ENCODE measurements around the gene PLEKHM2. TPM values are rescaled to one million over a fixed set of nuclear protein-coding genes. Genes with fewer than 3 reads are reported as not detected.
"Not testable (repeated sequence)": the region's sequence is repeated elsewhere in the genome, so short reads cannot be mapped to it uniquely, and the experiment has no call there.

The PLEKHM2 gene
- total and polyA plus RNA-seq, 8 donors = 22.9 to 39.6 (median 33.3) TPM

GRCh38 chr1:15639931-15640330, 44.2 kb upstream of the PLEKHM2 start:
- H3K36me3 ChIP-seq = peaks cover 0 to 38% (median 18%) of the 10 kb centered on the region in 3 donors
- ATAC-seq (no peak), DNase-seq (no peak), FAIRE-seq (no peak)
- H3K27me3 ChIP-seq = no peaks in the 10 kb centered on the region
- intact Hi-C loops (cut with DNase I) = no loop called here
- H3K4me3 ChIP-seq = no peak overlapping the region
- no peak overlapping the region for H3K27ac ChIP-seq
- no peaks in the 10 kb centered on the region for H3K4me1 ChIP-seq
- WGBS, 2 donors = 92 to 95% methylated on average over 4 of the region's 4 CpGs
- no peaks in the 10 kb centered on the region for H3K9me3 ChIP-seq
- TF ChIP-seq CTCF (IDR thresholded peaks at IDR 0.05) = no peak

GRCh38 chr1:15640667-15641066, 43.5 kb upstream of the PLEKHM2 start:
- no peaks in the 10 kb centered on the region for H3K27me3 ChIP-seq
- intact Hi-C loops (cut with DNase I) = no loop called here
- no peaks in the 10 kb centered on the region for H3K4me1 ChIP-seq
- ATAC-seq (no peak), DNase-seq (no peak), FAIRE-seq (no peak)
- no peak for TF ChIP-seq CTCF (IDR thresholded peaks at IDR 0.05)
- no peaks in the 10 kb centered on the region for H3K9me3 ChIP-seq
- no peak overlapping the region for H3K4me3 ChIP-seq
- WGBS, 2 donors = 91 to 99% methylated on average over 3 of the region's 3 CpGs
- H3K36me3 ChIP-seq = peaks cover 0 to 31% (median 18%) of the 10 kb centered on the region in 3 donors
- no peak overlapping the region for H3K27ac ChIP-seq

- FAIRE-seq (no peak), DNase-seq (no peak), ATAC-seq (no peak)
- WGBS, 2 donors = 98 to 99% methylated on average over 1 of the region's 1 CpG
- H3K27me3 ChIP-seq = no peaks in the 10 kb centered on the region
- no peaks in the 10 kb centered on the region for H3K9me3 ChIP-seq
- peaks cover 0 to 15% (median 9%) of the 10 kb centered on the region in 3 donors for H3K36me3 ChIP-seq
- H3K4me3 ChIP-seq = no peak overlapping the region
- TF ChIP-seq CTCF (IDR thresholded peaks at IDR 0.05) = no peak
- no peak overlapping the region for H3K27ac ChIP-seq
- H3K4me1 ChIP-seq = no peaks in the 10 kb centered on the region
- intact Hi-C loops (cut with DNase I) = no loop called here
Measured at GRCh38 chr1:15649937-15650336, 34.2 kb upstream of the PLEKHM2 start.

DNA sequence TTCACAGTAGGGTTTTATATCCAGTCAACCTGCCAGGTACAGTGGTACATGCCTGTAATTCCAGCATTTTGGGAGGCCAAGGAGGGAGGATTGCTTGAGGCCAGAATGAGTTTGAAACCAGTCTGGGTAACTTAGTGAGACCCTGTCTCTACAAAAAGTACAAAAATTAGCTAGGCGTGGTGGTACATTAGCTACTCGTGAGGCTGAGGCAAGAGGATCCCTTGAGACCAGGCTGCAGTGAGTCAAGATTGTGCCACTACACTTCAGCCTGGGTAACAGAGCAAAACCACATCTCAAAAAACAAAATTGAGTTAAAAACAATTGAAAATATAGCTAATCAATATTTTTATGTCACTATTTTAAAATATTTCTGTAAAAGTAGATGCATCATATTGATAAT, 33.7 kb upstream of the PLEKHM2 start:
- no peak overlapping the region for H3K4me3 ChIP-seq
- H3K9me3 ChIP-seq = no peaks in the 10 kb centered on the region
- intact Hi-C loops (cut with DNase I) = no loop called here
- peaks cover 0 to 15% (median 6%) of the 10 kb centered on the region in 3 donors for H3K36me3 ChIP-seq
- 90 to 93% methylated on average over 2 of the region's 2 CpGs for WGBS, 2 donors
- H3K27ac ChIP-seq = no peak overlapping the region
- FAIRE-seq (no peak), DNase-seq (no peak), ATAC-seq (no peak)
- no peak for TF ChIP-seq CTCF (IDR thresholded peaks at IDR 0.05)
- no peaks in the 10 kb centered on the region for H3K27me3 ChIP-seq
- no peaks in the 10 kb centered on the region for H3K4me1 ChIP-seq

DNA sequence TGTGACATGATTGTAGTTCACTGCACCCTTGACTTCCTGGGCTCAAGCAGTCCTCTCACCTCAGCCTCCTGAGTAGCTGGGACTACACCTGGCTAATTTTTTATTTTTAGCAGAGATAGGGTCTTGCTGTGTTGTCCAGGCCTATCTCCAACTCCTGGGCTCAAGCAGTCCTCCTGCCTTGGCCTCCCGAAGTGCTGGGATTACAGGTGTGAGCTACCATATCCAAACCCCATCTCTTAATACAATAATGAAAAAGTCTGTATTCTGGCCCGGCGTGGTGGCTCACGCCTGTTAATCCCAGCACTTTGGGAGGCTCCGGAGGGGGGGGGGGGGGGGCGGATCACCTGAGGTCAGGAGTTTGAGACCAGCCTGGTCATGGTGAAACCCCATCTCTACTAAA, 32.0 kb upstream of the PLEKHM2 start:
- H3K4me3 ChIP-seq; DNase-seq; H3K27ac ChIP-seq; H3K4me1 ChIP-seq; FAIRE-seq; H3K27me3 ChIP-seq; H3K9me3 ChIP-seq; intact Hi-C loops (cut with DNase I); ATAC-seq: not testable (repeated sequence)
- WGBS, 2 donors = 95 to 100% methylated on average over 5 of the region's 6 CpGs
- H3K36me3 ChIP-seq = peaks cover 0 to 27% (median 0%) of the 10 kb centered on the region in 3 donors

Measured in pancreas (tissue), 10 donors.